MM.1S (cell line): ENCODE data around the gene CPO.

ENCODE experiments used
- DNase-seq: peaks from one replicate; pipeline ENCODE4 v3.0.0-alpha.2; 2015
- H2AFZ ChIP-seq: fragments of 300-600 bp; sonication (generic); 2 replicates; pipeline ENCODE4 v1.6.0; 2016; ENCODE audit warnings: antibody characterized with exemption, low read length
- H3F3A ChIP-seq: fragments of 300-600 bp; sonication (generic); 2 replicates; pipeline ENCODE4 v1.6.1; 2016; ENCODE audit warnings: mild to moderate bottlenecking, antibody characterized with exemption, low read length, moderate library complexity, mixed read lengths; ENCODE audit not compliant: insufficient read depth
- H3K27ac ChIP-seq: fragments of 300-600 bp; sonication (generic); 2 replicates; pipeline ENCODE4 v1.5.1; 2016; ENCODE audit warnings: mild to moderate bottlenecking, low read length
- H3K27me3 ChIP-seq: fragments of 300-600 bp; sonication (generic); replicated peaks from 2 replicates; pipeline ENCODE4 v1.6.0; 2016; ENCODE audit warnings: low read length; ENCODE audit not compliant: insufficient read depth
- H3K36me3 ChIP-seq: fragments of 300-600 bp; sonication (generic); replicated peaks from 2 replicates; pipeline ENCODE4 v1.6.1; 2016; ENCODE audit warnings: mild to moderate bottlenecking, low read length, mixed read lengths; ENCODE audit not compliant: insufficient read depth
- H3K4me1 ChIP-seq: fragments of 300-600 bp; sonication (generic); 2 replicates; pipeline ENCODE4 v1.6.1; 2016; ENCODE audit warnings: low read length, mixed read lengths
- H3K4me2 ChIP-seq: fragments of 300-600 bp; sonication (generic); 2 replicates; pipeline ENCODE4 v1.6.0; 2016; ENCODE audit warnings: low read depth, low read length
- H3K4me3 ChIP-seq: fragments of 300-600 bp; sonication (generic); 2 replicates; pipeline ENCODE4 v1.5.1; 2016; ENCODE audit warnings: low read length, mixed read lengths
- H3K79me2 ChIP-seq: fragments of 300-600 bp; sonication (generic); 2 replicates; pipeline ENCODE4 v1.6.1; 2016; ENCODE audit warnings: mixed run types, low read length, mixed read lengths
- H3K9ac ChIP-seq: fragments of 300-600 bp; sonication (generic); 2 replicates; pipeline ENCODE4 v1.6.1; 2016; ENCODE audit warnings: low read length, mixed read lengths
- H3K9me2 ChIP-seq: fragments of 300-600 bp; sonication (generic); replicated peaks from 2 replicates; pipeline ENCODE4 v1.6.1; 2016; ENCODE audit warnings: mild to moderate bottlenecking, low read length, mixed read lengths; ENCODE audit not compliant: insufficient read depth
- H3K9me3 ChIP-seq: fragments of 300-600 bp; sonication (generic); replicated peaks from 2 replicates; pipeline ENCODE4 v1.6.1; 2016; ENCODE audit warnings: mild to moderate bottlenecking, low read length, mixed read lengths; ENCODE audit not compliant: insufficient read depth
- H4K20me1 ChIP-seq: fragments of 300-600 bp; sonication (generic); 2 replicates; pipeline ENCODE4 v1.6.1; 2016; ENCODE audit warnings: mild to moderate bottlenecking, low read length, moderate library complexity, mixed read lengths; ENCODE audit not compliant: insufficient read depth
- EZH2 ChIP-seq: fragments of 300-600 bp; sonication (generic); optimal IDR thresholded peaks from 2 replicates; pipeline ENCODE3; 2017; ENCODE audit warnings: low read depth, mild to moderate bottlenecking, antibody characterized with exemption, low read length, mixed read lengths
- EZH2phosphoT487 ChIP-seq: fragments of 300-600 bp; sonication (generic); IDR thresholded peaks from 2 replicates; pipeline ENCODE4 v1.6.1; 2018; ENCODE audit warnings: antibody characterized with exemption, low read length
- TF ChIP-seq, protein P1 (sequence below): fragments of 300-600 bp; sonication (generic); IDR thresholded peaks from 2 replicates; pipeline ENCODE4 v1.5.1; 2016; ENCODE audit warnings: antibody characterized with exemption, low read length, mixed read lengths

CPO gene

DNA sequence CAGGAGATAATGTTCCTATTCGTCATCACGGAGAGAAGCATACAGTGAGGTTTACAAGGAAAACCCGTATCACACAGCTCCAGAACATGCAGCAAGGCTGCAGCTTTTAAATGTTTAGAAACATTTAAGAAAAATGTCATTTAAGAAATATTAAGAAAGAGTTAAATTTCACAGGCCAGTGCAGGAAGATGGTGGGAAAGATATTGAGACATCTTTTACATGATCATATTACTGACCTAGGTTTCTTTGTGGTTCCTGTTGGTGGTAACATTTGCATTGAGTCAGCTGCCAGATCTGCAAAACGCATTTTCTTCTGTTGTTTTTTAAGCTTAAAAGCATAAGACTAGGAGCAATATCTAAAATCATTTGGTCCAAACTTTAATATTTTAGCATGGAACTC is 44.9 kb downstream of the CPO start:
- DNase-seq, result no peak
- no peak overlapping the region for H3K4me2 ChIP-seq
- peaks cover 5% of the 10 kb centered on the region; the same call in 1 of the 2 replicates for H3K4me1 ChIP-seq
- H4K20me1 ChIP-seq, result no peaks in the 10 kb centered on the region
- H3K4me3 ChIP-seq, result no peak overlapping the region
- no peaks in the 10 kb centered on the region for H3K9me2 ChIP-seq
- TF ChIP-seq EZH2phosphoT487 (no peak), EZH2 (no peak)
- TF ChIP-seq, protein P1, sequence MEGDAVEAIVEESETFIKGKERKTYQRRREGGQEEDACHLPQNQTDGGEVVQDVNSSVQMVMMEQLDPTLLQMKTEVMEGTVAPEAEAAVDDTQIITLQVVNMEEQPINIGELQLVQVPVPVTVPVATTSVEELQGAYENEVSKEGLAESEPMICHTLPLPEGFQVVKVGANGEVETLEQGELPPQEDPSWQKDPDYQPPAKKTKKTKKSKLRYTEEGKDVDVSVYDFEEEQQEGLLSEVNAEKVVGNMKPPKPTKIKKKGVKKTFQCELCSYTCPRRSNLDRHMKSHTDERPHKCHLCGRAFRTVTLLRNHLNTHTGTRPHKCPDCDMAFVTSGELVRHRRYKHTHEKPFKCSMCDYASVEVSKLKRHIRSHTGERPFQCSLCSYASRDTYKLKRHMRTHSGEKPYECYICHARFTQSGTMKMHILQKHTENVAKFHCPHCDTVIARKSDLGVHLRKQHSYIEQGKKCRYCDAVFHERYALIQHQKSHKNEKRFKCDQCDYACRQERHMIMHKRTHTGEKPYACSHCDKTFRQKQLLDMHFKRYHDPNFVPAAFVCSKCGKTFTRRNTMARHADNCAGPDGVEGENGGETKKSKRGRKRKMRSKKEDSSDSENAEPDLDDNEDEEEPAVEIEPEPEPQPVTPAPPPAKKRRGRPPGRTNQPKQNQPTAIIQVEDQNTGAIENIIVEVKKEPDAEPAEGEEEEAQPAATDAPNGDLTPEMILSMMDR, result no peak
- H3K36me3 ChIP-seq, result no peaks in the 10 kb centered on the region
- no peaks in the 10 kb centered on the region for H3K27me3 ChIP-seq
- no peak overlapping the region for H3K27ac ChIP-seq
- H2AFZ ChIP-seq, result no peak overlapping the region
- no peaks in the 10 kb centered on the region for H3K79me2 ChIP-seq
- no peaks in the 10 kb centered on the region for H3K9me3 ChIP-seq
- H3F3A ChIP-seq, result no peaks in the 10 kb centered on the region
- no peak overlapping the region for H3K9ac ChIP-seq

DNA sequence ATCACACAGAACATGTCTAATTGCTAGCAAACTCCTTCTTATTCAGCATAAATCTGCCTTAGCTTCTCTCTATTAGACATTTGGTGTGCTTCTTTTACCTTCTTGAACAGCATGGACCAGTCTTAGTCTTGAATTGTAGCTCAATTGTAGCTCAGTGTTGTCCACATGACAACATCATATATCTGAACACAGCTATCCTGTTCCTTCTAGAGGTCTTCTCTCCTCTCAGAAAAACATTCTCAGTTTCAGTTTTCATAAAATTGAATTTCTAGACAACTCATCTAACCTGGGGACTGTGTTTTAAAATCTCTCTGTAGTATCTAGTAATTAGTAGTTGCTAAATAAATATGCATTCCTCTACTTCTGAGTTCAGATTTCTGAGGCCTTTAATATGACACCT is 47.6 kb downstream of the CPO start:
- no peak overlapping the region for H2AFZ ChIP-seq
- H3K27ac ChIP-seq, result no peak overlapping the region
- H4K20me1 ChIP-seq, result no peaks in the 10 kb centered on the region
- H3K4me2 ChIP-seq, result no peak overlapping the region
- no peak overlapping the region for H3K4me3 ChIP-seq
- no peaks in the 10 kb centered on the region for H3K27me3 ChIP-seq
- H3K4me1 ChIP-seq, result peaks cover 5% of the 10 kb centered on the region; the same call in 1 of the 2 replicates
- peak; percentile 36 for DNase-seq
- no peak overlapping the region for H3K9ac ChIP-seq
- no peaks in the 10 kb centered on the region for H3K36me3 ChIP-seq
- H3K9me3 ChIP-seq, result no peaks in the 10 kb centered on the region
- TF ChIP-seq EZH2phosphoT487, result no peak
- H3K9me2 ChIP-seq, result no peaks in the 10 kb centered on the region
- H3K79me2 ChIP-seq, result no peaks in the 10 kb centered on the region
- H3F3A ChIP-seq, result no peaks in the 10 kb centered on the region

DNA sequence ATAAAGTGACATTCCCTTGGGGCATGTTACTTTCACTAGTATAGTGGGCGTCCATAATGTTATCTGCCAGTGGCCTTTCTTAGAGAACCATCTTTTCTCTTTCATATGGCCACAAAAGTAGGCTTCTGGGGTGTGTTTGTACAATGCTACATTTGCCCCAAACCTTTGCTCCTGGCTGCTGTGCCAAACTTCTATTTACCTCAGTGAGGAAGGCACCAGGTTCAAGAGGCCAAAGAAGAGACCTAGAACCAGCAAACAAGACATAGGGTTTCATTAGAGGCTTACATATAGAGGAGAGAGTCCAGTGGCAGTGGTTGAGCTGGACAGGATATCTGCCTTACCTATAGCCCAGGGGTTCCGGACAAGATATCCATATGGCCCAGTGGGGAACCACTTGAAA is 48.5 kb downstream of the CPO start:
- DNase-seq, result no peak
- no peaks in the 10 kb centered on the region for H3K9me3 ChIP-seq
- no peaks in the 10 kb centered on the region for H3K36me3 ChIP-seq
- no peak overlapping the region for H3K4me3 ChIP-seq
- no peak overlapping the region for H2AFZ ChIP-seq
- H3K9ac ChIP-seq, result no peak overlapping the region
- TF ChIP-seq EZH2phosphoT487 (no peak), EZH2 (no peak)
- TF ChIP-seq, protein P1, result no peak
- H3K27me3 ChIP-seq, result no peaks in the 10 kb centered on the region
- no peak overlapping the region for H3K4me2 ChIP-seq
- H3K79me2 ChIP-seq, result no peaks in the 10 kb centered on the region
- no peak overlapping the region for H3K27ac ChIP-seq
- no peaks in the 10 kb centered on the region for H4K20me1 ChIP-seq
- H3K4me1 ChIP-seq, result peaks cover 5% of the 10 kb centered on the region; the same call in 1 of the 2 replicates
- no peaks in the 10 kb centered on the region for H3K9me2 ChIP-seq
- H3F3A ChIP-seq, result no peaks in the 10 kb centered on the region

DNA sequence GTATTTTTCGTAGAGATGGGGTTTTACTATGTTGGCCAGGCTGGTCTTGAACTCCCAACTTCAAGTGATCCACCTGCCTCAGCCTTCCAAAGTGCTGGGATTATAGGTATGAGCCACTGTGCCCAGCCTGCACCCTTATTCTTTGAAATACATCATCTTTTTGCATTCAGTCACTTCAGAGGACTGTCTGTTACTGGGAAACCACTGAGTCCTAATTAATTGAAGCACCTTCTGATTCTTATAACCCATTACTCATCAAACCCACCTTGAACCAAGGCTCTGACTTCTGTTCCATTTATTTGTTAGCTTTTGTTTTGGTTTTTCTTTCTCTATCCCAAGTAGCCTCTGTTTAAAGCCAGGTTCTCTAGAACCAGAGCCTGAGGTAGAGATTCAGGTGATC is 49.6 kb downstream of the CPO start:
- no peak for DNase-seq
- no peaks in the 10 kb centered on the region for H4K20me1 ChIP-seq
- no peaks in the 10 kb centered on the region for H3K36me3 ChIP-seq
- no peak overlapping the region for H3K9ac ChIP-seq
- peak overlapping the region; percentile 57; the same call in 1 of the 2 replicates for H2AFZ ChIP-seq
- no peaks in the 10 kb centered on the region for H3K9me3 ChIP-seq
- H3K79me2 ChIP-seq, result no peaks in the 10 kb centered on the region
- no peak for TF ChIP-seq EZH2phosphoT487
- TF ChIP-seq EZH2, result no peak
- TF ChIP-seq, protein P1, result no peak
- no peaks in the 10 kb centered on the region for H3K9me2 ChIP-seq
- no peaks in the 10 kb centered on the region for H3K27me3 ChIP-seq
- H3F3A ChIP-seq, result no peaks in the 10 kb centered on the region
- H3K4me1 ChIP-seq, result peaks cover 5% of the 10 kb centered on the region; the same call in 1 of the 2 replicates
- H3K4me2 ChIP-seq, result no peak overlapping the region; the same call in 1 of the 2 replicates
- no peak overlapping the region for H3K4me3 ChIP-seq
- H3K27ac ChIP-seq, result no peak overlapping the region
